ENCODE measurements around the gene TRIM56. TPM values are rescaled to one million over a fixed set of nuclear protein-coding genes. Genes with fewer than 3 reads are reported as not detected.

The TRIM56 gene
- total and polyA plus RNA-seq, 9 of the 15 experiments (the other 6 are each of a cell fraction or from before 2014, with no cell fraction given): 2.0 to 29.7 (median 11.6) TPM

DNA sequence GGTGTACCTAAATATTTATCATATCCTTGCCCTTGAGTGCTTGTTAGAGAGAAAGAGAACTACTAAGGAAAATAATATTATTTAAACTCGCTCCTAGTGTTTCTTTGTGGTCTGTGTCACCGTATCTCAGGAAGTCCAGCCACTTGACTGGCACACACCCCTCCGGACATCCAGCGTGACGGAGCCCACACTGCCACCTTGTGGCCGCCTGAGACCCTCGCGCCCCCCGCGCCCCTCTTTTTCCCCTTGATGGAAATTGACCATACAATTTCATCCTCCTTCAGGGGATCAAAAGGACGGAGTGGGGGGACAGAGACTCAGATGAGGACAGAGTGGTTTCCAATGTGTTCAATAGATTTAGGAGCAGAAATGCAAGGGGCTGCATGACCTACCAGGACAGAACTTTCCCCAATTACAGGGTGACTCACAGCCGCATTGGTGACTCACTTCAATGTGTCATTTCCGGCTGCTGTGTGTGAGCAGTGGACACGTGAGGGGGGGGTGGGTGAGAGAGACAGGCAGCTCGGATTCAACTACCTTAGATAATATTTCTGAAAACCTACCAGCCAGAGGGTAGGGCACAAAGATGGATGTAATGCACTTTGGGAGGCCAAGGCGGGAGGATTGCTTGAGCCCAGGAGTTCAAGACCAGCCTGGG, 53.1 kb downstream of the TRIM56 start (continued):
- TF ChIP-seq NCOR1 (IDR thresholded peaks at IDR 0.05) (peak; percentile 79), LCOR (CRISPR knock-in tag; IDR thresholded peaks at IDR 0.05) (peak; percentile 93), HDAC8 (tag; IDR thresholded peaks at IDR 0.05) (no peak), TEAD1 (CRISPR knock-in tag; IDR thresholded peaks at IDR 0.05) (peak; percentile 14 to 62; a peak in 1 of 4 replicates), TAL1 (IDR thresholded peaks at IDR 0.05) (peak; percentile 34; the same call in 1 of the 2 replicates), HCFC1 (IDR thresholded peaks at IDR 0.05; ENCODE audit: low read depth, low read length) (peak; percentile 5; the same call in 1 of the 2 replicates), CCAR2 (IDR thresholded peaks at IDR 0.05; ENCODE audit: low read depth, low read length) (no peak), ZNF584 (CRISPR knock-in tag; IDR thresholded peaks at IDR 0.05; ENCODE audit: low read depth) (peak; percentile 86; the same call in 1 of the 2 replicates), ATF7 (IDR thresholded peaks at IDR 0.05) (peak; percentile 97), BACH1 (tag; IDR thresholded peaks at IDR 0.05) (peak; percentile 88; the same call in 1 of the 2 replicates), POLR2B (IDR thresholded peaks at IDR 0.05; ENCODE audit: low read depth, partially characterized antibody) (peak; percentile 80), KDM4B (IDR thresholded peaks at IDR 0.05; ENCODE audit: borderline replicate concordance in 2 of 2, low read depth in 1 of 2) (peak in 1 of 2 experiments; percentile 55; a peak in 1 of 4 replicates), CTBP1 (IDR thresholded peaks at IDR 0.05; ENCODE audit: borderline replicate concordance) (peak; percentile 89), MXI1 (IDR thresholded peaks at IDR 0.05; ENCODE audit: low read depth, low read length) (peak; percentile 80), JUN (IDR thresholded peaks at IDR 0.05; ENCODE audit: borderline replicate concordance, low read depth, low read length) (peak; percentile 100), JUN (CRISPR knock-in tag; IDR thresholded peaks at IDR 0.05; ENCODE audit: borderline replicate concordance) (peak; percentile 98; the same call in 1 of the 2 replicates), SRSF1 (IDR thresholded peaks at IDR 0.05; ENCODE audit: low read depth, low read length) (no peak), SMC3 (conservative IDR thresholded peaks at IDR 0.05; ENCODE audit: insufficient read depth, low read depth, low read length) (peak; percentile 66), MCM7 (IDR thresholded peaks at IDR 0.05) (0 out of 4 replicates have a peak, but pooled peaks of 1 of the 2 experiments have one; percentile 44), SMARCB1 (IDR thresholded peaks at IDR 0.05; ENCODE audit: insufficient read length, low read depth) (peak; percentile 32), ZNF232 (CRISPR knock-in tag; IDR thresholded peaks at IDR 0.05) (no peak), DNMT1 (IDR thresholded peaks at IDR 0.05) (no peak), LEF1 (IDR thresholded peaks at IDR 0.05) (peak; percentile 98), GABPB1 (CRISPR knock-in tag; IDR thresholded peaks at IDR 0.05) (peak; percentile 76; the same call in 1 of the 2 replicates)
- TF ChIP-seq, protein P1, sequence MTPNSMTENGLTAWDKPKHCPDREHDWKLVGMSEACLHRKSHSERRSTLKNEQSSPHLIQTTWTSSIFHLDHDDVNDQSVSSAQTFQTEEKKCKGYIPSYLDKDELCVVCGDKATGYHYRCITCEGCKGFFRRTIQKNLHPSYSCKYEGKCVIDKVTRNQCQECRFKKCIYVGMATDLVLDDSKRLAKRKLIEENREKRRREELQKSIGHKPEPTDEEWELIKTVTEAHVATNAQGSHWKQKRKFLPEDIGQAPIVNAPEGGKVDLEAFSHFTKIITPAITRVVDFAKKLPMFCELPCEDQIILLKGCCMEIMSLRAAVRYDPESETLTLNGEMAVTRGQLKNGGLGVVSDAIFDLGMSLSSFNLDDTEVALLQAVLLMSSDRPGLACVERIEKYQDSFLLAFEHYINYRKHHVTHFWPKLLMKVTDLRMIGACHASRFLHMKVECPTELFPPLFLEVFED (CRISPR knock-in tag; conservative IDR thresholded peaks at IDR 0.05): 0 out of 2 replicates have a peak, but pooled peaks have one; percentile 51
- TF ChIP-seq, protein P2, sequence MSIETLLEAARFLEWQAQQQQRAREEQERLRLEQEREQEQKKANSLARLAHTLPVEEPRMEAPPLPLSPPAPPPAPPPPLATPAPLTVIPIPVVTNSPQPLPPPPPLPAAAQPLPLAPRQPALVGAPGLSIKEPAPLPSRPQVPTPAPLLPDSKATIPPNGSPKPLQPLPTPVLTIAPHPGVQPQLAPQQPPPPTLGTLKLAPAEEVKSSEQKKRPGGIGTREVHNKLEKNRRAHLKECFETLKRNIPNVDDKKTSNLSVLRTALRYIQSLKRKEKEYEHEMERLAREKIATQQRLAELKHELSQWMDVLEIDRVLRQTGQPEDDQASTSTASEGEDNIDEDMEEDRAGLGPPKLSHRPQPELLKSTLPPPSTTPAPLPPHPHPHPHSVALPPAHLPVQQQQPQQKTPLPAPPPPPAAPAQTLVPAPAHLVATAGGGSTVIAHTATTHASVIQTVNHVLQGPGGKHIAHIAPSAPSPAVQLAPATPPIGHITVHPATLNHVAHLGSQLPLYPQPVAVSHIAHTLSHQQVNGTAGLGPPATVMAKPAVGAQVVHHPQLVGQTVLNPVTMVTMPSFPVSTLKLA (conservative IDR thresholded peaks at IDR 0.05): peak; percentile 92 to 95

Data from K562 (cell line).